ENCODE results near the gene TPCN2.
A peak's percentile ranks its signal among the peaks of the same experiment; 100 is the strongest.

TPCN2 gene

DNA sequence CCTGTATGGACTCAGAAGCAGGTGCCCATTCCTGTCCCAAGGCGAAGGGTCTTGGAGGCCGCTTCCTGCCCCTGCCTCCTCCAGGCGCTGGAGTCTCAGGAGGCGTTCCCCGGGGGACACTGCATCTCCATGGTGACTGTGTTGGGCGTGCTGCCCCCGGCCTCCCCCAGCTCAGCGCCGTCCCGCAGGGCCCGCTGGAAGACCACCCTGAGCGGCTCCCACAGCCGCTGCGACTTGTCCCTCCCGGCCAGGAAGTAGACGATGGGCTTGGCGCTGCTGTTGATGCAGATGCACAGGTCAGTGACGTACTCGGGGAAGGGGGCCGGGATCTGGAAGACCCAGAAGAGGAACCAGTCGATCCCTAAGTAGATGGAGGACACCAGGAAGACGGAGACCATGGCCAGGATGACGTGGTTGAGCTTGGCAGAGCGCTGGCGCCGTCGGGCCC lies 43.5 kb upstream of the TPCN2 start:
- Histone ChIP-seq H3K27me3 (ENCODE audit: control insufficient read depth, insufficient read depth, low read length) (no peaks in the 10 kb centered on the region), H3K9ac (ENCODE audit: low read length) (no peak overlapping the region), H3K4me3 (ENCODE audit: low read length) (no peak overlapping the region), H3K36me3 (ENCODE audit: control insufficient read depth, insufficient read depth, low read length) (peaks cover 25% of the 10 kb centered on the region), H3K27ac (ENCODE audit: low read depth, low read length) (peak overlapping the region; percentile 99), H3K4me1 (ENCODE audit: control insufficient read depth, insufficient read depth, low read length) (peaks cover 91% of the 10 kb centered on the region)

- Histone ChIP-seq H3K4me3 (ENCODE audit: low read length) (no peak overlapping the region), H3K27me3 (ENCODE audit: control insufficient read depth, insufficient read depth, low read length) (no peaks in the 10 kb centered on the region), H3K4me1 (ENCODE audit: control insufficient read depth, insufficient read depth, low read length) (peaks cover 90% of the 10 kb centered on the region), H3K27ac (ENCODE audit: low read depth, low read length) (peak overlapping the region; percentile 99), H3K36me3 (ENCODE audit: control insufficient read depth, insufficient read depth, low read length) (peaks cover 25% of the 10 kb centered on the region), H3K9ac (ENCODE audit: low read length) (no peak overlapping the region)
Measured at GRCh38 chr11:69005631-69006368, 42.9 kb upstream of the TPCN2 start.

DNA sequence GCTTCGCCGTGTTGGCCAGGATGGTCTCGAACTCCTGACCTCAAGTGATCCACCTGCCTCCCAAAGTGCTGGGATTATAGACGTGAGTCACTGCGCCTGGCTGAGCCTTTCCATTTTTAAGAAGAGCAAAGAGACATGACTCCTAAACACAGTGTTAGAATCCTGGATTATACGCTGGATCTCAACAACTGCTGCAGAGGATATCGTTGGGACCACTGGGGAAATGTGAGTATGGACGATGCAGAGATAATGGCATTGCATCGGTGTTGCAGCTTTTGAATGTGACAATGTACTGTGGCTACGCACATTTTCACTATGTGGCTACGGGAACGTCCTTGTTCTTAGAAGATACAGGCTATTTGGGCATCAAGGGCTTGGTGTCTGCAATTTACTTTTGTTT lies 41.9 kb upstream of the TPCN2 start:
- H3K27me3 ChIP-seq (ENCODE audit: control insufficient read depth, insufficient read depth, low read length) = no peaks in the 10 kb centered on the region

GRCh38 chr11:69007975-69008381 lies 40.8 kb upstream of the TPCN2 start:
- peak overlapping the region; percentile 16 for H3K4me3 ChIP-seq (ENCODE audit: low read length)
- peak overlapping the region; percentile 99 for H3K27ac ChIP-seq (ENCODE audit: low read depth, low read length)
- H3K9ac ChIP-seq (ENCODE audit: low read length) = no peak overlapping the region
- H3K27me3 ChIP-seq (ENCODE audit: control insufficient read depth, insufficient read depth, low read length) = peaks cover 3% of the 10 kb centered on the region
- H3K4me1 ChIP-seq (ENCODE audit: control insufficient read depth, insufficient read depth, low read length) = peaks cover 69% of the 10 kb centered on the region
- H3K36me3 ChIP-seq (ENCODE audit: control insufficient read depth, insufficient read depth, low read length) = peaks cover 25% of the 10 kb centered on the region

More for the DNA sequence above, 41.9 kb upstream of the TPCN2 start:
- Histone ChIP-seq H3K27ac (ENCODE audit: low read depth, low read length) (peak overlapping the region; percentile 99), H3K4me1 (ENCODE audit: control insufficient read depth, insufficient read depth, low read length) (peaks cover 80% of the 10 kb centered on the region), H3K36me3 (ENCODE audit: control insufficient read depth, insufficient read depth, low read length) (peaks cover 25% of the 10 kb centered on the region), H3K4me3 (ENCODE audit: low read length) (no peak overlapping the region), H3K9ac (ENCODE audit: low read length) (no peak overlapping the region)

DNA sequence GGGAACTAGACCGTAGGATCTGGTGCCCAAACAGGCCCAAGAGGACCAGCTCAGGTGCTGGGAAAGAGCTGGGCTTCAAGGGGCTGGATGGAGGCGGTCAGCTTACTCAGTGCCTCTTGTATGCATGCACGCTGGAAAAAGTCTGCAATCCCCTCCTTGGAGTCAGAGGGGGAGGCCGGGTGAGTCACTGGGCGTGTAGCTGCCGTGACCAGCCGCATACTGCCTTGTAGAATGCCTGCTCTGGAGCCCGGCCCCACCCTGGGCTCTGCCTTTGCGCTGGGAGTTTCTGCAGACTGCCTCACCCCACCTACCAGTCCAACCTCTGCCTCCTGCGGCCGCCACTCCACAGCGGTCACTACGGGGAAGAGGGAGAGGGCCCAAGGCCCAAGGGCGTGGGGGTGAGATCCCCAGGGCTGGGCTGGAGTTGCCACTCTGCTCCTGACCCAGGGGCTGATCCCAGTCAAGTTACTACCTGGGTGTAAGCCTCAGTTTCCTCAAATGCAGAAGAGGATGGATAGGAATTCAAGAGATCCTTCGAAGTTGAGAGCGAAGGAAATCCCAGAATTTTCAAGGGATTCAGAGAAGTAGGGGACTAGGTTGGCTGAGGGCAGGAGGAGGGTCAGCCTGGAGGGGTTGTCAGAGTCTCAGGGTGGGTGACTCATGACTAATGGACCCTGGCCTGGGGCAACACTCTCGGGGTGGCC lies 39.8 kb upstream of the TPCN2 start:
- Histone ChIP-seq H3K36me3 (ENCODE audit: control insufficient read depth, insufficient read depth, low read length) (peaks cover 21% of the 10 kb centered on the region), H3K4me3 (ENCODE audit: low read length) (peak overlapping the region; percentile 26), H3K9ac (ENCODE audit: low read length) (no peak overlapping the region), H3K4me1 (ENCODE audit: control insufficient read depth, insufficient read depth, low read length) (peaks cover 63% of the 10 kb centered on the region), H3K27me3 (ENCODE audit: control insufficient read depth, insufficient read depth, low read length) (peaks cover 3% of the 10 kb centered on the region), H3K27ac (ENCODE audit: low read depth, low read length) (peak overlapping the region; percentile 99)

DNA sequence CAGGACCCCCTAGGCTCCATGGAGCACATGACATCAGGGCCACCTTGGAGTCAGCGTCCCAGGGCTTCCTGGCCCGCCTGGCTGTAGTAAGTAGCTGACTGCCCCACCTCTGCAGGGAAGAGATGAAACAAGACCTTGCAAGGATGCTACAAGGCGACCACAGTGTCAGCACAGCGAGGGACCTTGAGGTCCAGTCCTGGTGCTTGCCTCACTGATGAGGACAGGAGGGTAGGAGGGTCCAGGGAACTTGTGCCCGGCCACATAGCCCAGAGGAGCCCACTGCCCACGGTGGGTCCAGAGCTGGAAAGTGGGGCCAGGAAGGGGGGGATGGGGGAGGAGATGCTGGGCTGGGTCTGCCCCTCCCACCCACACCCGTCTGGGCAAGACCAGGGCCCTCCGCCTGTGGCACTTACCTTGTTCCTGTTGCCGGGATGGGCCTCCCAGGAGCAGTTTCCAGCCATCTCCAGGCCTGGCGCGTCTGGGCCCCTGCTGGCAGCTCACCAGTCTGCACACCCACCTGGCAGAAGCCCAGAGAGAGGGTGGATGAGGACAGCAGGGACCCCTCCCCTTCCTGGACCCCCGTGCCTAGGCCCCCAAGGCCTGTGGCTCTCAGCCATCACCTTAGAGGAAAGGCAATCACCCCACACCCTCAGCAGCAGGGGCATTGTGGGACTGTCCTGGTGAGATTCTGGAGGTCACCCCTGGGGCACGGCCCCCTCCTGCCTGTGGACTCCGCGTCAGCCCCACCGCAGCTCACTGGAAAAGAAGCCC lies 39.1 kb upstream of the TPCN2 start:
- H3K9ac ChIP-seq (ENCODE audit: low read length) = no peak overlapping the region
- peaks cover 14% of the 10 kb centered on the region for H3K36me3 ChIP-seq (ENCODE audit: control insufficient read depth, insufficient read depth, low read length)
- peaks cover 60% of the 10 kb centered on the region for H3K4me1 ChIP-seq (ENCODE audit: control insufficient read depth, insufficient read depth, low read length)
- H3K27ac ChIP-seq (ENCODE audit: low read depth, low read length) = peak overlapping the region; percentile 99
- H3K27me3 ChIP-seq (ENCODE audit: control insufficient read depth, insufficient read depth, low read length) = peaks cover 3% of the 10 kb centered on the region
- peak overlapping the region; percentile 70 for H3K4me3 ChIP-seq (ENCODE audit: low read length)

DNA sequence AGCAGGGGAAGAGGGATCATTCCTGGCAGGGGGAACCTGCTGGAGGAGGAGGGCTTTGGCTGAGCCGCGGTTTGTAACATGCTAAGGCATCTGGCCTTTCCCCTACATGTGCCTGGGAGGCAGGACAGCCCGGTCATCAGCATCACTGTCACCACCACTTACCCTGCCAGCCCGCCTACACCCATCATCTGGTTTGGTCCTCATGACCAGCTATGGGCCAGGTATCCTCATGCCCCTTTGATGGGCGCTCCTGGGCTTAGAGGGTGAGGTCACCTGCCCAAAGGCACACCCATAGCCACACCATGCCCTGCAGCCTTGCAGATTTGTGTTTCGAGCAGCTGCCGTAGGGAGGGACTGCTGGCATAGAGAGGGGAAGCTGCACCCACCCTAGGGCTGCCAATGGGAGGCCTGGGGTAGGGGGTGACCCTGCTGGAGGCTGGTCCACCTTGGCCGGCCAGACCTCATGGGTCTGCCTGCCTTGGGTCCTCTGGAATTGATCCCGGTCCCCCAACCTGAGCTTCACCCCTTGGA lies 38.3 kb upstream of the TPCN2 start:
- H3K27me3 ChIP-seq (ENCODE audit: control insufficient read depth, insufficient read depth, low read length) = peaks cover 3% of the 10 kb centered on the region
- peaks cover 60% of the 10 kb centered on the region for H3K4me1 ChIP-seq (ENCODE audit: control insufficient read depth, insufficient read depth, low read length)
- H3K4me3 ChIP-seq (ENCODE audit: low read length) = peak overlapping the region; percentile 70
- H3K9ac ChIP-seq (ENCODE audit: low read length) = no peak overlapping the region
- H3K36me3 ChIP-seq (ENCODE audit: control insufficient read depth, insufficient read depth, low read length) = peaks cover 9% of the 10 kb centered on the region
- H3K27ac ChIP-seq (ENCODE audit: low read depth, low read length) = peak overlapping the region; percentile 99

- Histone ChIP-seq H3K4me1 (ENCODE audit: control insufficient read depth, insufficient read depth, low read length) (peaks cover 56% of the 10 kb centered on the region), H3K27me3 (ENCODE audit: control insufficient read depth, insufficient read depth, low read length) (peaks cover 3% of the 10 kb centered on the region), H3K9ac (ENCODE audit: low read length) (peak overlapping the region; percentile 82), H3K4me3 (ENCODE audit: low read length) (peak overlapping the region; percentile 85), H3K36me3 (ENCODE audit: control insufficient read depth, insufficient read depth, low read length) (peaks cover 9% of the 10 kb centered on the region), H3K27ac (ENCODE audit: low read depth, low read length) (peak overlapping the region; percentile 99)
Measured at GRCh38 chr11:69010964-69011623, 37.6 kb upstream of the TPCN2 start.

DNA sequence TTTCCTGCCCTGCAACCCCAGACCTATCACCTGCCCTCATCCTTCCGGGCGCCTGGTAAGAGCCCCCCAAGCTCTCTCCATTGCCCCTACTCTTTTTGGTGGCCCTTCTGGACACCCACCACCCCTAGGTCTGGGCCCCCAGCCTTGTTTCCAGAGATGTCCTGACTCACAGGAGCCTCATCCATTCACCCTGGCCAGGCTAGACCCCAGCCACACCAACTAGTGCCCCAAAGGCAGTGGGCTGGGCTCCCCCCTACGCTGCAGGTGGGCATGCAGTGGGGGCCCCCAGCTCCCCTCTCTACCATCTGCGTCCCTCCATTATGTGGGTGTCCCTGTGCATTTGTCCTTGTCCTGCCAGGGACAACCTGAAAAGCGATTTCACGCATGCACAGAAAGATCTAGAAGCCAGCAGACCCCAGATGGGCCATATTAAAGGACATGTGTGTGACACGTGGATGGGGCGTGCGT lies 37.1 kb upstream of the TPCN2 start:
- peak overlapping the region; percentile 85 for H3K4me3 ChIP-seq (ENCODE audit: low read length)
- H3K27me3 ChIP-seq (ENCODE audit: control insufficient read depth, insufficient read depth, low read length) = peaks cover 3% of the 10 kb centered on the region
- H3K9ac ChIP-seq (ENCODE audit: low read length) = peak overlapping the region; percentile 82
- H3K36me3 ChIP-seq (ENCODE audit: control insufficient read depth, insufficient read depth, low read length) = peaks cover 9% of the 10 kb centered on the region
- peaks cover 54% of the 10 kb centered on the region for H3K4me1 ChIP-seq (ENCODE audit: control insufficient read depth, insufficient read depth, low read length)
- peak overlapping the region; percentile 99 for H3K27ac ChIP-seq (ENCODE audit: low read depth, low read length)

- H3K27me3 ChIP-seq (ENCODE audit: control insufficient read depth, insufficient read depth, low read length) = peaks cover 3% of the 10 kb centered on the region
- H3K9ac ChIP-seq (ENCODE audit: low read length) = peak overlapping the region; percentile 82
- H3K36me3 ChIP-seq (ENCODE audit: control insufficient read depth, insufficient read depth, low read length) = peaks cover 2% of the 10 kb centered on the region
- H3K27ac ChIP-seq (ENCODE audit: low read depth, low read length) = peak overlapping the region; percentile 99
- H3K4me1 ChIP-seq (ENCODE audit: control insufficient read depth, insufficient read depth, low read length) = peaks cover 48% of the 10 kb centered on the region
- peak overlapping the region; percentile 85 for H3K4me3 ChIP-seq (ENCODE audit: low read length)
Measured at GRCh38 chr11:69012092-69013008, 36.4 kb upstream of the TPCN2 start.

Measured in rectal smooth muscle tissue (tissue), 1 donor.